Measurements from ENCODE around the gene THAP8. TPM values are rescaled to one million over a fixed set of nuclear protein-coding genes. Genes with fewer than 3 reads are reported as not detected.

THAP8 gene
- total and polyA plus RNA-seq, 2 of the 13 experiments (the other 11 are each of a cell fraction or from before 2014, with no cell fraction given) = 1.7 to 3.7 TPM

DNA sequence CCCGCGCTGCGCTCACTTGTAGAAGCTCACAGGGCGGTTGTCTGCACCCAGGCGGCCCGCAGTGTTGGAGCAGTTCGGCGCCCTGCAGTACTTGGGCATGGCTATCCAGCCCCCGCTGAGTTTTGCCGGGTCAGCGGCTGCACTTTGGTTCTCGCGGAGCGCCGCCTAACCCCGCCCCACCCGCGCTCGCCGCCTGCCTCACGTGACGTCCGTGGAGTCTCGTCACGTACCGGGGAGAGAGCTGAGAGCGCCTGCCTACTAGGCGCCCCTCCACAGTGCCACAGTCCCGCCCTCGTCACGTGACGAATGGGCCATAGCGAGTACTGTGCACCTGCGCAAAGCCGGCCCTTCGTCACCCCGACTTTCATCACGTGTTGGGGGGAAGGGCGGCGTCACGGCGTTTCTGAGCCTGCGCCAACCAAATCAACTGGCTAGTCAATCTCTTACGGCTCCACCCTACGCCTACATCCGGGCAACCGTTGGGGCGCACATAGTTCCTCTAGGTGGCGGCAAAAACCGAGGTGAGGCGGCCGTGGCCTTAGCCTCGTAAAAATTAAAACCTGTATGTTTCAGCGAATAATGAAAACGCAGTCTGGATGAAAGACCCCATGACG is at the start of gene THAP8 (continued):
- TF ChIP-seq, protein P1, sequence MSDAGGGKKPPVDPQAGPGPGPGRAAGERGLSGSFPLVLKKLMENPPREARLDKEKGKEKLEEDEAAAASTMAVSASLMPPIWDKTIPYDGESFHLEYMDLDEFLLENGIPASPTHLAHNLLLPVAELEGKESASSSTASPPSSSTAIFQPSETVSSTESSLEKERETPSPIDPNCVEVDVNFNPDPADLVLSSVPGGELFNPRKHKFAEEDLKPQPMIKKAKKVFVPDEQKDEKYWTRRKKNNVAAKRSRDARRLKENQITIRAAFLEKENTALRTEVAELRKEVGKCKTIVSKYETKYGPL (CRISPR knock-in tag; IDR thresholded peaks at IDR 0.05) = 0 out of 2 replicates have a peak, but pooled peaks have one; percentile 34
- TF ChIP-seq FOXM1 (CRISPR knock-in tag; IDR thresholded peaks at IDR 0.05) (no peak), EP300 (IDR thresholded peaks at IDR 0.05; ENCODE audit: low read depth in 2 of 2, low read length in 2 of 2) (0 out of 4 replicates have a peak, but pooled peaks of 1 of the 2 experiments have one; percentile 15), EP300 (CRISPR knock-in tag; IDR thresholded peaks at IDR 0.05; ENCODE audit: borderline replicate concordance) (peak; percentile 43), ZNF724P (CRISPR knock-in tag; IDR thresholded peaks at IDR 0.05; ENCODE audit: borderline replicate concordance) (no peak; the same call in 1 of the 2 replicates), SP140L (CRISPR knock-in tag; IDR thresholded peaks at IDR 0.05; ENCODE audit: borderline replicate concordance) (no peak), EEA1 (CRISPR knock-in tag; IDR thresholded peaks at IDR 0.05; ENCODE audit: borderline replicate concordance) (no peak), PHF20 (CRISPR knock-in tag; IDR thresholded peaks at IDR 0.05) (peak; percentile 59; the same call in 1 of the 2 replicates)
- TF ChIP-seq, protein P2, sequence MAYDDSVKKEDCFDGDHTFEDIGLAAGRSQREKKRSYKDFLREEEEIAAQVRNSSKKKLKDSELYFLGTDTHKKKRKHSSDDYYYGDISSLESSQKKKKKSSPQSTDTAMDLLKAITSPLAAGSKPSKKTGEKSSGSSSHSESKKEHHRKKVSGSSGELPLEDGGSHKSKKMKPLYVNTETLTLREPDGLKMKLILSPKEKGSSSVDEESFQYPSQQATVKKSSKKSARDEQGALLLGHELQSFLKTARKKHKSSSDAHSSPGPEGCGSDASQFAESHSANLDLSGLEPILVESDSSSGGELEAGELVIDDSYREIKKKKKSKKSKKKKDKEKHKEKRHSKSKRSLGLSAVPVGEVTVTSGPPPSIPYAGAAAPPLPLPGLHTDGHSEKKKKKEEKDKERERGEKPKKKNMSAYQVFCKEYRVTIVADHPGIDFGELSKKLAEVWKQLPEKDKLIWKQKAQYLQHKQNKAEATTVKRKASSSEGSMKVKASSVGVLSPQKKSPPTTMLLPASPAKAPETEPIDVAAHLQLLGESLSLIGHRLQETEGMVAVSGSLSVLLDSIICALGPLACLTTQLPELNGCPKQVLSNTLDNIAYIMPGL (CRISPR knock-in tag; IDR thresholded peaks at IDR 0.05; ENCODE audit: borderline replicate concordance in 1 of 2, low read depth in 1 of 2) = peak; percentile 19 to 63; a peak in 2 of 4 replicates
- TF ChIP-seq, protein P3, sequence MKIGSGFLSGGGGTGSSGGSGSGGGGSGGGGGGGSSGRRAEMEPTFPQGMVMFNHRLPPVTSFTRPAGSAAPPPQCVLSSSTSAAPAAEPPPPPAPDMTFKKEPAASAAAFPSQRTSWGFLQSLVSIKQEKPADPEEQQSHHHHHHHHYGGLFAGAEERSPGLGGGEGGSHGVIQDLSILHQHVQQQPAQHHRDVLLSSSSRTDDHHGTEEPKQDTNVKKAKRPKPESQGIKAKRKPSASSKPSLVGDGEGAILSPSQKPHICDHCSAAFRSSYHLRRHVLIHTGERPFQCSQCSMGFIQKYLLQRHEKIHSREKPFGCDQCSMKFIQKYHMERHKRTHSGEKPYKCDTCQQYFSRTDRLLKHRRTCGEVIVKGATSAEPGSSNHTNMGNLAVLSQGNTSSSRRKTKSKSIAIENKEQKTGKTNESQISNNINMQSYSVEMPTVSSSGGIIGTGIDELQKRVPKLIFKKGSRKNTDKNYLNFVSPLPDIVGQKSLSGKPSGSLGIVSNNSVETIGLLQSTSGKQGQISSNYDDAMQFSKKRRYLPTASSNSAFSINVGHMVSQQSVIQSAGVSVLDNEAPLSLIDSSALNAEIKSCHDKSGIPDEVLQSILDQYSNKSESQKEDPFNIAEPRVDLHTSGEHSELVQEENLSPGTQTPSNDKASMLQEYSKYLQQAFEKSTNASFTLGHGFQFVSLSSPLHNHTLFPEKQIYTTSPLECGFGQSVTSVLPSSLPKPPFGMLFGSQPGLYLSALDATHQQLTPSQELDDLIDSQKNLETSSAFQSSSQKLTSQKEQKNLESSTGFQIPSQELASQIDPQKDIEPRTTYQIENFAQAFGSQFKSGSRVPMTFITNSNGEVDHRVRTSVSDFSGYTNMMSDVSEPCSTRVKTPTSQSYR (CRISPR knock-in tag; IDR thresholded peaks at IDR 0.05; ENCODE audit: borderline replicate concordance) = peak; percentile 99
- TF ChIP-seq, protein P4, sequence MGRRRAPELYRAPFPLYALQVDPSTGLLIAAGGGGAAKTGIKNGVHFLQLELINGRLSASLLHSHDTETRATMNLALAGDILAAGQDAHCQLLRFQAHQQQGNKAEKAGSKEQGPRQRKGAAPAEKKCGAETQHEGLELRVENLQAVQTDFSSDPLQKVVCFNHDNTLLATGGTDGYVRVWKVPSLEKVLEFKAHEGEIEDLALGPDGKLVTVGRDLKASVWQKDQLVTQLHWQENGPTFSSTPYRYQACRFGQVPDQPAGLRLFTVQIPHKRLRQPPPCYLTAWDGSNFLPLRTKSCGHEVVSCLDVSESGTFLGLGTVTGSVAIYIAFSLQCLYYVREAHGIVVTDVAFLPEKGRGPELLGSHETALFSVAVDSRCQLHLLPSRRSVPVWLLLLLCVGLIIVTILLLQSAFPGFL (CRISPR knock-in tag; IDR thresholded peaks at IDR 0.05) = no peak
- TF ChIP-seq, protein P5, sequence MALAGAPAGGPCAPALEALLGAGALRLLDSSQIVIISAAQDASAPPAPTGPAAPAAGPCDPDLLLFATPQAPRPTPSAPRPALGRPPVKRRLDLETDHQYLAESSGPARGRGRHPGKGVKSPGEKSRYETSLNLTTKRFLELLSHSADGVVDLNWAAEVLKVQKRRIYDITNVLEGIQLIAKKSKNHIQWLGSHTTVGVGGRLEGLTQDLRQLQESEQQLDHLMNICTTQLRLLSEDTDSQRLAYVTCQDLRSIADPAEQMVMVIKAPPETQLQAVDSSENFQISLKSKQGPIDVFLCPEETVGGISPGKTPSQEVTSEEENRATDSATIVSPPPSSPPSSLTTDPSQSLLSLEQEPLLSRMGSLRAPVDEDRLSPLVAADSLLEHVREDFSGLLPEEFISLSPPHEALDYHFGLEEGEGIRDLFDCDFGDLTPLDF (CRISPR knock-in tag; IDR thresholded peaks at IDR 0.05) = no peak
- TF ChIP-seq, protein P6, sequence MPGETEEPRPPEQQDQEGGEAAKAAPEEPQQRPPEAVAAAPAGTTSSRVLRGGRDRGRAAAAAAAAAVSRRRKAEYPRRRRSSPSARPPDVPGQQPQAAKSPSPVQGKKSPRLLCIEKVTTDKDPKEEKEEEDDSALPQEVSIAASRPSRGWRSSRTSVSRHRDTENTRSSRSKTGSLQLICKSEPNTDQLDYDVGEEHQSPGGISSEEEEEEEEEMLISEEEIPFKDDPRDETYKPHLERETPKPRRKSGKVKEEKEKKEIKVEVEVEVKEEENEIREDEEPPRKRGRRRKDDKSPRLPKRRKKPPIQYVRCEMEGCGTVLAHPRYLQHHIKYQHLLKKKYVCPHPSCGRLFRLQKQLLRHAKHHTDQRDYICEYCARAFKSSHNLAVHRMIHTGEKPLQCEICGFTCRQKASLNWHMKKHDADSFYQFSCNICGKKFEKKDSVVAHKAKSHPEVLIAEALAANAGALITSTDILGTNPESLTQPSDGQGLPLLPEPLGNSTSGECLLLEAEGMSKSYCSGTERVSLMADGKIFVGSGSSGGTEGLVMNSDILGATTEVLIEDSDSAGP (CRISPR knock-in tag; IDR thresholded peaks at IDR 0.05; ENCODE audit: borderline replicate concordance) = peak; percentile 85
- TF ChIP-seq, protein P7, sequence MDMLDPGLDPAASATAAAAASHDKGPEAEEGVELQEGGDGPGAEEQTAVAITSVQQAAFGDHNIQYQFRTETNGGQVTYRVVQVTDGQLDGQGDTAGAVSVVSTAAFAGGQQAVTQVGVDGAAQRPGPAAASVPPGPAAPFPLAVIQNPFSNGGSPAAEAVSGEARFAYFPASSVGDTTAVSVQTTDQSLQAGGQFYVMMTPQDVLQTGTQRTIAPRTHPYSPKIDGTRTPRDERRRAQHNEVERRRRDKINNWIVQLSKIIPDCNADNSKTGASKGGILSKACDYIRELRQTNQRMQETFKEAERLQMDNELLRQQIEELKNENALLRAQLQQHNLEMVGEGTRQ (IDR thresholded peaks at IDR 0.05; ENCODE audit: low read depth, low read length) = peak; percentile 100
- TF ChIP-seq, protein P7 (CRISPR knock-in tag; IDR thresholded peaks at IDR 0.05; ENCODE audit: borderline replicate concordance) = peak; percentile 100
